ENCODE measurements around the gene PDE11A.

GRCh38 chr2:177730363-177730762 lies 342.2 kb downstream of the PDE11A start:
- TF ChIP-seq CTCF (IDR thresholded peaks at IDR 0.05) (no peak), POLR2A (IDR thresholded peaks at IDR 0.05) (no peak)

Data from lower leg skin (tissue), 3 donors.